Left renal cortex interstitium (tissue), 4 donors: ENCODE measurements around the gene RSF1. TPM values are rescaled to one million over a fixed set of nuclear protein-coding genes. Genes with fewer than 3 reads are reported as not detected.

Experiments used
- DNase-seq, 4 donors: peaks; one replicate each; pipeline ENCODE4 v3.0.0-alpha.2; 2013; ENCODE audit warnings: low read depth in 4 of 4, low spot score in 2 of 4, missing footprints in 1 of 4
- polyA plus RNA-seq, 4 donors: library from polyadenylated mRNA; unstranded; fragments of 120-200 nt; gene quantifications; one replicate each; pipeline ENCODE4 v1.2.1, GENCODE V29; 2013; ENCODE audit not compliant: insufficient read length in 4 of 4

The RSF1 gene
- polyA plus RNA-seq, 4 donors, result 51.1 to 73.1 (median 65.7) TPM

DNA sequence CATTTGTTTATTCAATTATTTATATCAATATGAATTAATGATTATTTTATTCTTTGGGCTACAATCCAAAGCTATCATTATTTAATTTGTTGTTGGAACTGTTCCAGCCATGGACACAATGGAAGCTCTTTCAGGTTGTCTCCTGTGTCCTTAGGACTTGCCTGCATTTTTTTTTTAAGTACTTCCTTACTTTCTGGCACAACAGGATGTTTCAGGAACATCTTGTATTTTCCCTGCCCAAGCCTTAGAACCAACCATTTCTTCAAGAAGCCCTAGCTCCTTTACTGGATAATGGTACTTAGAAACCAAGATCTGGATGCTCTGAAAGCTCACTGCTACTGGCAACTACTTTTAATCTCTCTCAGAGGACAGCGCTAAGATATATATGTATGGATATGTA lies 125.1 kb downstream of the RSF1 start:
- DNase-seq, result no peak

- DNase-seq, result no peak
These were observed 129.9 kb downstream of the RSF1 start for GRCh38 chr11:77690649-77691048.

- no peak for DNase-seq
These were observed 133.4 kb downstream of the RSF1 start for GRCh38 chr11:77687088-77687487.

DNA sequence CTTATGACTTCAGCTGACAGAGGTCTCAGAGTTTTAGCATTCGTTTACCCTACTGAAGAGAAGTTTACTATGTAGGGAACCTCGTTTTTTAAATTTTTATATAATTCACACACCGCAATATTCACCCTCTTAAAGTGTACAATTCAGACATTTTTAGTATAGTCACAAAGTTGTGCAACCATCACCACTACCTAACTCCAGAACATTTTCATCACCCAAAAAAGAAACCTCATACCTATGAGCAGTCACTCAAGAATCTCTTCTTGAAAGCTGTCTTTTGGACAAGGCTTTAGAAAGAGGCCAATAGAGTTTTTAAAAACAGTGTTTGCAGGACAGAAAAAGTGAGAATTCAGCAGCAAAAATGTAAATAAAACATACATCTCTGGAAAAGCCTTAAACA lies 143.4 kb downstream of the RSF1 start:
- DNase-seq, result no peak

- DNase-seq, result no peak
These were observed 148.3 kb downstream of the RSF1 start for GRCh38 chr11:77672264-77672663.

DNA sequence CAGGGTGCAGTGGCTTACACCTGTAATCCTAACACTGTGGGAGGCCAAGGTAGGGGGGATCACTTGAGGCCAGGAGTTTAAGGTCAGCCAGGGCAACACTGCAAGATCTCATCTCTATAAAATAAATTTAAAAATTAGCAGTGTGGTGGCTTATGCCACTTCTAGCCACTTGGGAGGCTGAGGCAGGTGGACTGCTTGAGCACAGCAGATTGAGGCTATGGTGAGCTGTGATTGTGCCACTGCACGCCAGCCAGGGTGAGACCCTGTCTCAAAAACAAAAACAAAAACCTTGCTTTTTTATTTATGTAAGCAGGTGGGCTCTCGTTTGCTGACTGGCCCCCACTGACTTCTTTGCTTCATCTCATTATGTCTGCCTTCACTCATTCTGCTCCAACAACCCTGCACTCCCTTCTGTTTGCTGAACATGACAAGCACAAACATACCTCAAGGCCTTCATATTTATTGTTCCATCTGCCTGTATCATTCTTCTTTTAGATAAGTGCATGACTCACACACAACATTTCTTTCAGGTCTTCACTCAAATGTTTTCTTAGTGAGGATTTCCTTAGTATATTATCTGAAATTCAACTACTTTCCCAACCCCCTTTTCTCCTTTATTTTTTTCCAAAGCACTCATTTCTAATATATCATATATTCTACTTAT lies 150.5 kb downstream of the RSF1 start:
- DNase-seq, result no peak

DNA sequence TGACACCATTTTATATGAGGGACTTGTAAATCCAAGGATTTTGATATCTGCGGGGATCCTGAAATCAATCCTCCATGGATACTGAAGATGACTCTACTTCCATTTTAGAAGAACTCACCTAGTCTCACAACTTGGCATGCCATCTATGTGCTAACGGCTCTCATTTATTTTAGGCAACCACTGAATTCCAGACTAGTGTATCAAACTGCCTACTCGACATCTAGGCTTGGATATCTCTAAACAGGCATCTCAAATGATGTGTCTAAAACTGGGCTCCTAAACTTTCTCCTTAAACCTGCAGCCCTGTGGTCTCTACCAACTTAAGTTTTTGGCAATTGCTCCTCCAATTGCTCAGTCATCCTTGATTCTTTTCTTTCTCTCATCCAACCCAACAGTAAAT lies 151.8 kb downstream of the RSF1 start:
- no peak for DNase-seq

DNA sequence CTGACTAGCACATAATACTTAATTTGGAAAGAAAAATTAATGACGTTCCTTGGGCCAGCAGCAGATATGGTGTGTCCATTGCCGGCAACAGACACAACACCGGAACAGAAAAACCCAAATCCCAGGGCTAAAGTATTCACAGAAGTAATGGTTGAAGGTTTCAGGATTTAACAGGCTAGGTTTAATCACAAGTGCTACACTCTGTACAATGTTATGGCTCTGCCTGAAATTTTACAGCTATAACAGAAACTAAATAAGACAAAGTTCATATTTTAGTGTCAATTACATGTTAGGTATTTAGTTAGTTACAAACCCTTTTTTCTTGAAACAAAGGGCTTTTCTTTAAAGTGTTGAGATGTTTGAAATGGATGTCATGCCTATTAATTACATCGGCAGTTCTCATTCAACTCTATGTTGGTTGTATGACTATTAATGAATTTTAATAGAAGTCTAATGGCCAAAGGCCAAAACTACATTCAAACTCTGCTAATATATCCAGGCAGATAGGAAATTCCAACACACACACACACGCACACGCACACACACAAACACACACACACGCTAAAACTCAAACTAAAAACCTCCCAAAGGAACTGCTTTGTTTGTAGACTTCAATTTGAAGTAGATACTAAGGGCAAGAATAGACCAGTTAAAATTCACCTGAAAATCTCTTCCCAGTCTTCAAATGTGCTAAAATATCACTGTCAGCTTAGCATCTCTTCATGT lies 155.1 kb downstream of the RSF1 start:
- no peak for DNase-seq

DNA sequence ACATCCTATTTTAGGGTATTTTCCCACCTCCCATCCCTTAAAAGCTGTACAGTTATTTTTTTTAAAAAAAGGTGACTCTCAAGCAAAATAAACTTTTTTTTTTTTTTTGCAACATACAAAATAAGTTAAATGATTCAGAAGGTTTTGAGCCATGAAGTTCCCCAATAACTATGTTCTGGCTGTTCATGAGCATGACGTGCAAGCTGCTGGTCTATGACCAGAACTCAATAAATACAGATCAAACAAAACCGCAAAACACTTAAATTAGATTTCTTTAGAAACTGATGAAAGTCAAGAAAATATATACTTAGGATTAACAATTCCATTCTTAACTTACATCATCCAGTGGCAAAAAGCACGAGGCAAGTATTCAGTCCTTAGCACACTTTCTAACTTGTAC lies 158.9 kb downstream of the RSF1 start:
- no peak for DNase-seq

GRCh38 chr11:77660947-77661346 lies 159.6 kb downstream of the RSF1 start:
- no peak for DNase-seq

DNA sequence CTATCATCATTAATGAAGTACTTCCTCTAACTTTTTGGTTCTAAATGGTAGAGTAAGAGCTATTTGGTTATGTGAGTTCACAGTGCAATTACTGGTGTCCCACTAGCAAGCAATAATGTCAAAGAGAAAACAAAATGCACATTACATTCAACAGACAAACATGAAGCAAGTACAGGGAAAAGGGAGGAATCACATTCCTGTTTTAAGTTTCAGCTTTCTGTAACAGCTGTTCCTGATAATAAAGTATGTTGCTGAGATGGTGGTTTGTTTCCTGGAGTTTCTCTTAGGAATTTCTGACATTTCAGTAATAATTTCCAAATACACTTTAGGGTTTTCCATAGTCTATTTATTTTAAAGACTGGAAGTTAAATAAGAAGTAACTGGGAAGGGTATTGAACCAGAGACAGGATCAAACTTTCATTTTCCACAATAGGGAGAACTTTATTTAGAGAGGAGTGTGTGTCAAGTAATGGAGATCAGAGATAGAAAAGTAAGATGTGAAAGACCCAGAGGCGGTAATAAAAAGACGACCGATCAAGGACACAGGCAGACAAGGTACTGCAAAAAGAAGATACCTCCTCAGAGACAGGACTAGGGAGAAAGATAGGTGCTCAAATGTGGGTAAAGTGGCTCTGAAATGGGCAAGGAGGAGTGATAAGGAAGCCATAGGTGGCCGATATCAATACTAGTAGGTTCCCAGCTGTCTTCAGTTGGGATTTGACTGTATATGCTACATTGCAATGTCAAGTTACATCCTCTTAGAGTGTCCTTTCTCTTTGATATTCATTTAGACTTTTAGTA lies 162.1 kb downstream of the RSF1 start:
- no peak for DNase-seq

DNA sequence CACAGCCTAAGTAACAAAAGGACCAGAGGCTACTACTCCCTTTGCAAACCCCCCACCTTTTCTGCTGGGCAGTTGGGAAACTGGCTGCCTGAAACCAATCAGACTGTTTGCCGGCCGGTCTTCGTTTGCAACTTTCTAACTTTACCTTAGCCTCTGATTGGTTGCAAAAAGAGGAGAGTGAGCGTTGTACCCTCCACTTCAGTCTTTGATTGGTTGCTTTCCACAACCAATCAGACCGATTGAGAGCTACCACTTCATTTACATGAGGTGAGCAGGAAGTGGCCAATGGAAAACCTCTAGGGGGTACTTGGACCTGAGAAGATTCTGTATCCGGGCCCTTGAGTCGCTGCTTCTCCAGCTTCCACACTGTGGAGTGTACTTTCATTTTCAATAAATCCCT lies 164.2 kb downstream of the RSF1 start:
- DNase-seq, result no peak

DNA sequence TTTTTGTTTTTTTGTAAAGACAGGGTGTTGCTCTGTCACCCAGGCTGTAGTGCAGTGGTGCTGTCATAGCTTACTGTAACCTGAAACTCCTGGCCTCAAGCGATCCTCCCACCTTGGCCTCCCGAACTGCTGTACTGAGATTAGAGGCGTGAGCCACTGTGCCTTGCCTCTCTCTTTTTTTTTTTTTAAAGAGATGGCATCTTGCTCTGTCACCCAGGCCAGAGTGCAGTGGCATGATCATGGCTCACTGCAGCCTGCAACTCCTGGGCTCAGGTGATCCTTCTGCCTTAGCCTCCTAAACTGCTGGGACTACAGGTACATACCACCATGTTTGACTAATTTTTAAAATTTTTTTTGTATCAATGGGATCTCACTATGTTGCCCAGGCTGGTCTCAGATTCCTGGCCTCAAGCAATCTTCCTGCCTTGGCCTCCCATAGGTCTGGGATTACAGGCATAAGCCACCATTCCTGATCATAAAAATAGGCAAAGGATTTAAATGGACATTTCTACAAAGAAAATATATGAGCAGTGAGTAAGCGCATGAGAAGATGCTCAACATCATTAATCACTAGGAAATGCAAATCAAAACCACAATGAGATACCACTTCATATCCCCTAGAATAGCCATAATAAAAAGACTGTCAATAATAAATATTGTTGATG lies 165.6 kb downstream of the RSF1 start:
- no peak for DNase-seq

DNA sequence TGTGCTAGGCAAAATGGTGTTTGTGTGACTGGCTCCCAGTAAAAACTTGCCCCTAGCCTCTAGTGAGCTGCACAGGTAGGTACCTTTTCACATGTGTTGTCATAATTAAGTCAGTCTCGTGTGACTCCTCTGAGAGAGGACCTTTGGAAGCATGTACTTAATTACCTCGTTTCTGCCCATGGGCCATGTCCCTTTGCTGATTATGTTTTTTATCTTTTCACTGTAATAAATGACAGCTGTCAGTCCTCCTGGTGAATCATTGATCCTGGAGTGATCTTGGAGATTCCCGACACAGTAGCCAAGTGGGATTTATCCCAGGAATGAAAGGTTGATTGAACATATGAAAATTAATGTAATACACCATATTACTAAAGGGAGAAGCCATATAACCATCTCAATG lies 170.4 kb downstream of the RSF1 start:
- no peak for DNase-seq

DNA sequence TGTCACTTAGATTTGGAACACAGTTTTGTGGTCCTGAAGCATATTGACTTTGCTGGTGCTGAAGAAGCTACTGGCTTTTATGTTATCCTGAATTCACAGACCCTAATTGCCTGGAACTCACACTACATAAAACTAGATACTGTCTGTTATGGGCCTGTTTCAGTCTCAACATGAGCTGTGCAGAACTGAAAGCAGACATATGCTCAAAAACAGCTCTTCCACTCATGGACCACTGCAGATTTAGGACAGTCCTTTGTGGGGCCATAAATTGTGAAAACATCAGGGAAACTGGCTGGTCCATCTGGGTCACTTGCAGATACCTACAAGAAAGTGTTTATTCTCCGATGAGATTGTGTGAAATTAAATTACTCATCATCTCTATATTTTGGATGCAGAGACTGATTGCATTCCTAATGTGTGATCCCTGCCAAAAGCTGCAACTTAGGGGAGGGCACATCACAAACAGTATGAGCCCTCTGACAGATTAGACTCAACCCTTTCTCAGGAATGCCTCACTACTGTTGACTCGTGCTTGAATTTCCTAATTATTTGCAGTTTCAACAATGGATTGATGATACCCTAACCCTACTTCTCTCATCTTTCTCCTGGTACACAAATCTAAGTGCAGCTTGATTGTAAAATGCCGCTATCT lies 172.7 kb downstream of the RSF1 start:
- no peak for DNase-seq

DNA sequence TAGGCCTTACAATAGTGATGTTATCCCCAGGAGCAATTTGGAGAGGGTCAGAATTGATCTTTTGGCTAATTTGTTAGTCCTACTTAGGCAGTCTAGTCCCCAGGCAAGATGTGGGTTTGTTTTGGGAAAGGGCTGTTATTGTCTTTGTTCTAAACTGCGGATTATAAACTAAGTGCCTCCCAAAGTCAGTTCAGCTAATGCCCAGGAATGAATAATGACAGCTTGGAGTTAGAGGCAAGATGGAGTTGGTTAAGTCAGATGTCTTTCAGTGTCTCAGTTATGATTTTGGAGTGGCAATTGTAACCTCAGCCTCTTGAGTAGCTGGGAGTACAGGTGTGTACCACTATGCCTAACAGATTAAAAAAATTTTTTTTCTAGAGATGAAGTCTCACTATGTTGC lies 175.6 kb downstream of the RSF1 start:
- DNase-seq, result no peak

DNA sequence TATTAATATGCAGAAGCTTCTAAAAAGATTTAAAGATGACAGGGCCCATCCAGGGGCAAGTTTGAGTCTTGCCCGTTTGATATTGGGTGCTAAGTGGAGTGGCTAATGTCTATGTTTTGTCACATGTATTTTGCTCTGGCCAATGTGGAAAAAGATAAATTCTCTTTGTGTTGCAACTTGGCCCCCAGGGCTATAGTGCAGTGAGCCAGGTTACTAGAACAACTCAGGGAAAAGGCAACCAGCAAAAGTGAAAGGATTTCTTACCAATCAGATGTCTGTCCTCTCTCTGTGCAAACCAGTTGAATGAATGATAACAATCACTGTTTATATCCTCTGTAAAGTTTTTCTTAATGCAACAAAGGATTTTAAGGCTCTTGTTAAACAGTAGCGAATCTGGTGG lies 178.3 kb downstream of the RSF1 start:
- DNase-seq, result no peak

- DNase-seq, result peak; percentile 71 to 84 (median 81)
These were observed 183.0 kb downstream of the RSF1 start, which contains the start of gene CLNS1A for GRCh38 chr11:77637345-77638165. Gene CLNS1A, minus strand, starts transcription at chr11:77637794. Its CDS starts 80 bp downstream, at chr11:77637714.

DNA sequence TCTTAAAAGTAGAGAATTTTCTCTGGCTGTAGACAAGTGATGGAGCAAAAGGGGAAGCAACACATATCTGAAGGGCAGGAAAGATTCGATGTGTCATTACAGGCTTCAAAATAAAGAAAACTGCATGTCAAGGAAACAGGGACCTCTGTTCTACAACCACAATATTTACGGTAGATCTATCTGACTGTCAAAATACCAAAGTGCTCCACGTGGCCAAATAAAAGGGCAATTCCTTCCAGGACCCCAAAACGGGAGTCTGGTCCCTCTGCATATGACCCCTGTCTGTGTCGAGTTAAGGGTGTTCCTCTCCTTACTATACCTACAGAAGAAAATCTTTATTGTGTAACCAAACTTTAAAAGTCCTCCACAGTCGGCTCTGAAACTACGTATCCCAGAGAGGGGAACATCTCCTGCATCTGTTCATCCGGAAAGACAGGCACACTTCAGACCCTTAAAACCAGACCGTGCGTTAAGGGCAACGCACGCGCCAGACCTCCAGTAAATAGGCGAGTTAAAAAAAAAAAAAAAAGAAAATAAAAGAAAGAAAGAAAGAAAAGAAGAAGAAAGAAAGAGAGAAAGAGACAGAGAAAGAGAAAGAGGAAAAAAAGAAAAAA lies 183.7 kb downstream of the RSF1 start:
- DNase-seq, result no peak
